ENCODE data around the gene SPATA31D1. TPM values are rescaled to one million over a fixed set of nuclear protein-coding genes. Genes with fewer than 3 reads are reported as not detected.

The SPATA31D1 gene
- total RNA-seq, 4 donors from 2014 or later: not detected

GRCh38 chr9:81986051-81986450, 2.5 kb upstream of the SPATA31D1 start:
- DNase-seq (ENCODE audit: low spot score): no peak
- ATAC-seq (ENCODE audit: low FRiP score): no peak
- no peak for TF ChIP-seq CTCF (IDR thresholded peaks at IDR 0.05)

DNA sequence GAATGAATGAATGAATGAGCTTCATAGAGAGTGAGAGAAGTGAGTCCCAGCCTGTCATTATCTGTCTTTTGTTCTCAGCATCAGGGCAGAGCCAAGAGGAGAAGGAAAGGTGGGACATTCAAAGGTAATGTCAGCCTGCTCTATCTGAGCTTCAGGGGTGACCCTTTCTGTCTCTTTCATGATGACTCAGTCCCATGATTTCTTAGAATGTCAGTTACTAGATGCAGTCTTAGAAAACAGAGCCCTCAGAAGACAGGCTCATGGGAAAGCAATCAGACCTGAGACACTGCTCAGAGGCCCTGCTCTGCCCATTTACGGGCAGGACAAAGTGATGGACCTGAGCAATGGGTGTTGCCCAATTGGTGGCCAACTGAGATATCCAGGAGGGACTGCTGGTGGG, 1.1 kb downstream of the SPATA31D1 start:
- DNase-seq (ENCODE audit: low spot score): no peak
- no peak for TF ChIP-seq CTCF (IDR thresholded peaks at IDR 0.05)
- ATAC-seq (ENCODE audit: low FRiP score): no peak

DNA sequence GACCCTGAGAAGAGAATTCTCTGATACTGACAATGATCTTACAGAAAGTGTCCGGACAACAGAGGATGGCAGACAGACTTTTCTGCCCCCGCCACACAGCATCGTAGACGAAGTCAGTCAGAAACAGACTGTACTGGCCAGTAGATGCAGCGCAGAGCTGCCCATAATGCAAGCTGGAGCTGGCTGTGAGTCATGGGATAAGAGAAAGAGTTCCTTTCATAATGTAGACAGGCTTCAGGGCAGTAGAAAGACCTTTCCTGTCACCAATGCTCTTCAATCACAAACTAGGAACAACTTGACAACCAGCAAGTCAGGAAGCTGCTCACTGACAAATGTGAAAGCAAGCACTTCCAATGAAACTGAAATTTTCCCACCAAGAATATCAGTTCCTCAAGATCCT, 5.1 kb downstream of the SPATA31D1 start:
- no peak for TF ChIP-seq CTCF (IDR thresholded peaks at IDR 0.05)
- DNase-seq (ENCODE audit: low spot score) (no peak), ATAC-seq (ENCODE audit: low FRiP score) (no peak)

DNA sequence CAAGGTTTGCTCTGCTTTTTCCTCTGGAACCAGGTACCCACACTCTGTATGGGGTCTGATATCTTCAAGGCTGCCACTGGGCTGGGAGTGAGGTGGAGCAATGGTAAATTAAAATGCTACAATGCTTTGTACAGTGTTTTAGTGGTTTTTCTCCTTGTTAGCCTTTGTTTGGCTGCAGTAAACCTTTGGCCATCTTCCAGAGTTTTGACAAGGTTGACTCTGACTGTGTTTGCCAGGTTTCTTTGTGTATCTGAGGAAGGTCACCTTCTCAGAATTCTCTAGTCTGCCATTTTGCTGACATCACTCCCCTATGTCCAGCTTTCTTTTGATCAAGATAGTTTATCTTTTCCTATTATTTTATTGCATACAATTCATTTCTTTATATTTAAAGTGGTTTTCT, 11.2 kb downstream of the SPATA31D1 start:
- no peak for TF ChIP-seq CTCF (IDR thresholded peaks at IDR 0.05)
- ATAC-seq (ENCODE audit: low FRiP score) (no peak), DNase-seq (ENCODE audit: low spot score) (no peak)

- ATAC-seq (ENCODE audit: low FRiP score): no peak
- TF ChIP-seq CTCF (IDR thresholded peaks at IDR 0.05): no peak
- DNase-seq (ENCODE audit: low spot score): no peak
Observed at GRCh38 chr9:82010711-82011110, 22.1 kb downstream of the SPATA31D1 start.

- ATAC-seq (ENCODE audit: low FRiP score) (no peak), DNase-seq (ENCODE audit: low spot score) (no peak)
- no peak for TF ChIP-seq CTCF (IDR thresholded peaks at IDR 0.05)
Observed at GRCh38 chr9:82011133-82011532, 22.6 kb downstream of the SPATA31D1 start.

GRCh38 chr9:82012276-82012675, 23.7 kb downstream of the SPATA31D1 start:
- no peak for TF ChIP-seq CTCF (IDR thresholded peaks at IDR 0.05)
- no peak for DNase-seq (ENCODE audit: low spot score)
- no peak for ATAC-seq (ENCODE audit: low FRiP score)

All from omental fat pad (tissue), 4 donors.